ENCODE measurements around the gene AK5. TPM values are rescaled to one million over a fixed set of nuclear protein-coding genes. Genes with fewer than 3 reads are reported as not detected.
A peak's percentile ranks its signal among the peaks of the same experiment; 100 is the strongest.

Gene AK5
- total and polyA plus RNA-seq, 2 of the 4 experiments (the other 2 are of a cell fraction): 22.5 to 25.8 TPM

GRCh38 chr1:77430966-77431690 is 149.3 kb downstream of the AK5 start:
- H3K4me1 ChIP-seq (ENCODE audit: control insufficient read depth, insufficient read depth, low read length): no peaks in the 10 kb centered on the region; the same call in 1 of the 2 replicates
- no peak overlapping the region for H2AK5ac ChIP-seq (ENCODE audit: low read depth, low read length)
- no peak overlapping the region for H2BK20ac ChIP-seq (ENCODE audit: low read depth, low read length)
- in situ Hi-C loops (cut with MboI; ENCODE audit: low sequenced_read_pairs) (no loop called here), dilution Hi-C loops (cut with HindIII; ENCODE audit: low sequenced_read_pairs, unreplicated experiment) (no loop called here), intact Hi-C loops (cut with micrococcal nuclease) (no loop called here)
- no TSS peak for BruUV-seq (replicated peaks)
- H3K23ac ChIP-seq (ENCODE audit: low read depth, low read length): no peak overlapping the region
- H2AK9ac ChIP-seq (replicated peaks; ENCODE audit: low read depth, low read length, poor library complexity): no peak overlapping the region
- no peak overlapping the region for H2BK15ac ChIP-seq (ENCODE audit: low read depth, low read length)
- no peak for TF ChIP-seq RCOR1 (IDR thresholded peaks at IDR 0.05; ENCODE audit: insufficient replicate concordance, low read length)
- TF ChIP-seq MXI1 (IDR thresholded peaks at IDR 0.05; ENCODE audit: borderline replicate concordance, low read depth, low read length): no peak
- TF ChIP-seq POLR2A (IDR thresholded peaks at IDR 0.05; ENCODE audit: low read depth, low read length): no peak
- no peak for TF ChIP-seq MAZ (IDR thresholded peaks at IDR 0.05; ENCODE audit: borderline replicate concordance, low read depth, low read length)
- peak; percentile 29; the same call in 1 of the 2 replicates for TF ChIP-seq CEBPB (IDR thresholded peaks at IDR 0.05; ENCODE audit: low read depth, low read length)
- TF ChIP-seq, protein P1, sequence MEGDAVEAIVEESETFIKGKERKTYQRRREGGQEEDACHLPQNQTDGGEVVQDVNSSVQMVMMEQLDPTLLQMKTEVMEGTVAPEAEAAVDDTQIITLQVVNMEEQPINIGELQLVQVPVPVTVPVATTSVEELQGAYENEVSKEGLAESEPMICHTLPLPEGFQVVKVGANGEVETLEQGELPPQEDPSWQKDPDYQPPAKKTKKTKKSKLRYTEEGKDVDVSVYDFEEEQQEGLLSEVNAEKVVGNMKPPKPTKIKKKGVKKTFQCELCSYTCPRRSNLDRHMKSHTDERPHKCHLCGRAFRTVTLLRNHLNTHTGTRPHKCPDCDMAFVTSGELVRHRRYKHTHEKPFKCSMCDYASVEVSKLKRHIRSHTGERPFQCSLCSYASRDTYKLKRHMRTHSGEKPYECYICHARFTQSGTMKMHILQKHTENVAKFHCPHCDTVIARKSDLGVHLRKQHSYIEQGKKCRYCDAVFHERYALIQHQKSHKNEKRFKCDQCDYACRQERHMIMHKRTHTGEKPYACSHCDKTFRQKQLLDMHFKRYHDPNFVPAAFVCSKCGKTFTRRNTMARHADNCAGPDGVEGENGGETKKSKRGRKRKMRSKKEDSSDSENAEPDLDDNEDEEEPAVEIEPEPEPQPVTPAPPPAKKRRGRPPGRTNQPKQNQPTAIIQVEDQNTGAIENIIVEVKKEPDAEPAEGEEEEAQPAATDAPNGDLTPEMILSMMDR (conservative IDR thresholded peaks at IDR 0.05; ENCODE audit: low read depth, low read length): no peak
- no peaks in the 10 kb centered on the region for H4K20me1 ChIP-seq (ENCODE audit: insufficient read depth, low read length)
- no peak overlapping the region for H2AFZ ChIP-seq (replicated peaks; ENCODE audit: low read length, poor library complexity)
- H3K79me1 ChIP-seq (ENCODE audit: low read depth in 1 of 2, low read length in 2 of 2): peaks cover 0 to 8% of the 10 kb centered on the region in 2 experiments; a peak in 2 of 4 replicates
- H3K9me1 ChIP-seq (ENCODE audit: insufficient read depth, low read length): no peaks in the 10 kb centered on the region
- DNase-seq (peak; percentile 21), ATAC-seq (ENCODE audit: low read depth) (no peak)
- no peaks in the 10 kb centered on the region for H3K27me3 ChIP-seq (ENCODE audit: control insufficient read depth, insufficient read depth, low read length)
- H3K4me2 ChIP-seq (ENCODE audit: low read depth, low read length): no peak overlapping the region
- no peak overlapping the region for H3K4me3 ChIP-seq (ENCODE audit: insufficient read depth, low read depth, low read length)
- POLR2A ChIA-PET (ENCODE audit: unreplicated experiment): no interaction called here
- H3K18ac ChIP-seq (ENCODE audit: low read depth, low read length): no peak overlapping the region
- H3K4ac ChIP-seq (ENCODE audit: low read depth, low read length): no peak overlapping the region
- no peak overlapping the region for H3K56ac ChIP-seq (ENCODE audit: extremely low read depth, insufficient read depth, low read length)
- WGBS, 2 experiments (ENCODE audit: extremely low coverage in 2 of 2, insufficient read length in 1 of 2): no CpG with 5 or more reads among the region's 4 CpGs
- no peak overlapping the region for H2BK120ac ChIP-seq (ENCODE audit: low read depth, low read length)
- no peak overlapping the region for H3K27ac ChIP-seq (ENCODE audit: insufficient read depth, low read length)
- no peak overlapping the region for H3K9ac ChIP-seq (ENCODE audit: low read depth, low read length)
- CTCF ChIA-PET: no interaction called here
- H4K5ac ChIP-seq (ENCODE audit: low read depth, low read length): no peak overlapping the region
- H3K36me3 ChIP-seq (ENCODE audit: control insufficient read depth, insufficient read depth, low read length): no peaks in the 10 kb centered on the region; the same call in 1 of the 2 replicates
- peaks cover 5% of the 10 kb centered on the region; the same call in 1 of the 2 replicates for H3K9me3 ChIP-seq (ENCODE audit: control insufficient read depth, insufficient read depth, low read length)
- H4K91ac ChIP-seq (ENCODE audit: insufficient read depth, low read depth, low read length): no peak overlapping the region
- no peak overlapping the region for H2BK5ac ChIP-seq (ENCODE audit: low read depth, low read length, poor library complexity, severe bottlenecking)
- H3K14ac ChIP-seq (replicated peaks; ENCODE audit: low read depth, low read length): no peak overlapping the region
- H4K8ac ChIP-seq (ENCODE audit: low read depth in 2 of 2, low read length in 2 of 2): no peak overlapping the region
